ENCODE results near the gene OSBPL6.

- no peak for TF ChIP-seq CTCF (IDR thresholded peaks at IDR 0.05)
- no peak for TF ChIP-seq POLR2A (IDR thresholded peaks at IDR 0.05)
- no peak for TF ChIP-seq EP300 (IDR thresholded peaks at IDR 0.05)
Measured at GRCh38 chr2:178163395-178163794, 30.9 kb upstream of the OSBPL6 start.
